ENCODE results near the gene FIGLA.

Gene FIGLA

DNA sequence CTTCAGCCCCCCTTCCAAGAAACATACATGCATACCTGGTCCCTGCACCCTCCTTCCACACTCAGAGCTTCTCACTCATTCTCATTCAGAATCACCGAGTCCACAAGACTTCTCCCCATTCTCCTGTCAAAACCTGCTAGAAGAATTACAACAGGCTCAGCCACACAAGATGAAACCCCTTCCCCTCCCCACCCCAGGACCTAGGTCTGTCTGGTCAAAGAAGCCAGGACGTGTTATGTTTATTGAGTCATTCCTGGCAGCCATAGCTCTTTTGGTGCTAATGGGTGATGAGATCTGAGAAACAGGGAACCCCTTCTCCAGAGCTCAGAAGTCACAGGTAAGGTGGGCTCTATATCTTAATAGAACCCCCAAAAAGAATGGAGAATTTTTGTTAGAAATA is 21.0 kb downstream of the FIGLA start:
- TF ChIP-seq, protein P1, sequence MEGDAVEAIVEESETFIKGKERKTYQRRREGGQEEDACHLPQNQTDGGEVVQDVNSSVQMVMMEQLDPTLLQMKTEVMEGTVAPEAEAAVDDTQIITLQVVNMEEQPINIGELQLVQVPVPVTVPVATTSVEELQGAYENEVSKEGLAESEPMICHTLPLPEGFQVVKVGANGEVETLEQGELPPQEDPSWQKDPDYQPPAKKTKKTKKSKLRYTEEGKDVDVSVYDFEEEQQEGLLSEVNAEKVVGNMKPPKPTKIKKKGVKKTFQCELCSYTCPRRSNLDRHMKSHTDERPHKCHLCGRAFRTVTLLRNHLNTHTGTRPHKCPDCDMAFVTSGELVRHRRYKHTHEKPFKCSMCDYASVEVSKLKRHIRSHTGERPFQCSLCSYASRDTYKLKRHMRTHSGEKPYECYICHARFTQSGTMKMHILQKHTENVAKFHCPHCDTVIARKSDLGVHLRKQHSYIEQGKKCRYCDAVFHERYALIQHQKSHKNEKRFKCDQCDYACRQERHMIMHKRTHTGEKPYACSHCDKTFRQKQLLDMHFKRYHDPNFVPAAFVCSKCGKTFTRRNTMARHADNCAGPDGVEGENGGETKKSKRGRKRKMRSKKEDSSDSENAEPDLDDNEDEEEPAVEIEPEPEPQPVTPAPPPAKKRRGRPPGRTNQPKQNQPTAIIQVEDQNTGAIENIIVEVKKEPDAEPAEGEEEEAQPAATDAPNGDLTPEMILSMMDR (IDR thresholded peaks at IDR 0.05; ENCODE audit: low read depth, low read length), result no peak
- H3K4me3 ChIP-seq (ENCODE audit: low read depth, low read length), result no peak overlapping the region
- no peaks in the 10 kb centered on the region for H3K27me3 ChIP-seq (ENCODE audit: insufficient read depth, low read depth, severe bottlenecking)
- no peak for DNase-seq
- no peaks in the 10 kb centered on the region for H3K9me3 ChIP-seq (ENCODE audit: severe bottlenecking)
- H3K36me3 ChIP-seq, result peaks cover 7% of the 10 kb centered on the region
- H3K27ac ChIP-seq, result no peak overlapping the region

DNA sequence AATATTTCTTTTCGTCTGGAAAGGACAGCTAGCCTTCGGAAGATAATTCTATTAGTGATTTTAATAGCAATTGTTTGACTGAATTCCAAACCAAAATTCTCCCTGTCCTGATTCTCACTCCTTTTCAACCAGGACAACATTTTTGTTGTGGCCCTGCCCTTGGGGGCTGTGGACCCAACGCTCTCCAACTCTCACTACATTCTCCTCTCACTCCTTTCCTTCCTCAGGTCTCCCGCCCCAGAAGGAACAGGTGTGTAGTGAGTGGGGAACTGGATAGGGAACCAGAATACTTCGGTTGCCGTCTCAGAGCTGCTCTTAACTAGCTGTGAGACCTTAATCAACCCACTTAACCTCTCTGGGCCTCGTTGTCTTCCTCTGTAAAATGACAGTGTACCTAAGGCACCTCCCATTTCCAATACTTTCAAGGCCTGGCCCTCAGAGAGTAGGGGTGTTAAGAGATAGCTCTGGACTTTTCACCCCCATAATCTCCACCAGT is 21.8 kb downstream of the FIGLA start:
- Histone ChIP-seq H3K9me3 (ENCODE audit: severe bottlenecking) (no peaks in the 10 kb centered on the region), H3K4me3 (ENCODE audit: low read depth, low read length) (peak overlapping the region; percentile 32), H3K27me3 (ENCODE audit: insufficient read depth, low read depth, severe bottlenecking) (no peaks in the 10 kb centered on the region), H3K27ac (peak overlapping the region; percentile 19), H3K36me3 (peaks cover 7% of the 10 kb centered on the region)
- no peak for DNase-seq
- TF ChIP-seq, protein P1 (IDR thresholded peaks at IDR 0.05; ENCODE audit: low read depth, low read length), result no peak

DNA sequence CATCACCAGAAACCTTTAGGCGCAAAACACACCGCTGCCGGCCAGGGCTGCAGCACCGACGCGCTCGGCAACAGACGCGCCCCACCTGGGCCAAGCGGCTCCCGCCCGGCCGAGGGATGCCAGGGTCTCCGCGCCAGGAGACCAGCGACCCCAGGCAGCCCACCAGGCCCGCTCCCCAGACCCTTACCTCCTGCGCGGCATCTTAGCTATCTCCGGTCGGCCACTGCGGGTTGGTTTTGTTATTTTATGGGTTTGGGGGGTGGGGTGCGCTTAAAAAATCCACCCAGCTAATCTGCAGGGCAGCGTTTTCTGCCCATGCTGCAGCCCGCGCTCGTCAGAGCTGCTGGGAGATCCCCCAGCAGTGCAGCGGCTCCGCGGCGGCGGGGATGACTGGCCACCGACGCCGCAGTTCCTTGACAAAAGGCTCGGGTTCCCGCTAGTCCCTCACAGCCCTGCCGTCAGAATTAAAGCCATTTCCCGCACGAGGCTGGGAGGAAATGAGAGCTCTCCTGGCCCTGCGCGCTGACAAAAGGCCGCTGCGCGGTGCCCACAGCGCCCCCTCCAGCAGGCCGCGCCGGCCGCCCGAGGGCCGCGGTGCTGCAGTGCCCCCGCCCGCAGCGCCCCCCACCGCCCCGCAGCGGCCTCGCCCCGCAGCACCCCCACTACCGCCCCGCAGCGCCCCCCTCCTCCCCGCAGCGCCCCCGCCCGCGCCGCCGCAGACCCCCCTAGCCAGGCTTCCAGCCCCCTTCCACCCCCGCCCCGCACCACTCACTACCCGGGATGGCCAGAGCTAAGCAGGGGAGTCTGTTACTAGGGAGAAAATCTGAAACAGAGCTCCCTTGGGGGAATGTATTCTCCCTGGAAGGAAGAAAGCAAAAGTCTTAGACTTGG is 22.5 kb downstream of the FIGLA start, which contains the start of gene ADD2:
ADD2 (minus strand) TSS at position 502 of the 891 bp plus-strand sequence. CDS start 61,792 bp downstream, outside the sequence.
- Histone ChIP-seq H3K27ac (peak within 1 kb of the TSS; percentile 94), H3K4me3 (ENCODE audit: low read depth, low read length) (peak within 1 kb of the TSS; percentile 89), H3K36me3 (peaks cover 7% of the 10 kb centered on the region), H3K9me3 (ENCODE audit: severe bottlenecking) (no peaks in the 10 kb centered on the region), H3K27me3 (ENCODE audit: insufficient read depth, low read depth, severe bottlenecking) (no peaks in the 10 kb centered on the region)
- peak; percentile 86 for DNase-seq
- TF ChIP-seq, protein P1 (IDR thresholded peaks at IDR 0.05; ENCODE audit: low read depth, low read length), result peak; percentile 88

DNA sequence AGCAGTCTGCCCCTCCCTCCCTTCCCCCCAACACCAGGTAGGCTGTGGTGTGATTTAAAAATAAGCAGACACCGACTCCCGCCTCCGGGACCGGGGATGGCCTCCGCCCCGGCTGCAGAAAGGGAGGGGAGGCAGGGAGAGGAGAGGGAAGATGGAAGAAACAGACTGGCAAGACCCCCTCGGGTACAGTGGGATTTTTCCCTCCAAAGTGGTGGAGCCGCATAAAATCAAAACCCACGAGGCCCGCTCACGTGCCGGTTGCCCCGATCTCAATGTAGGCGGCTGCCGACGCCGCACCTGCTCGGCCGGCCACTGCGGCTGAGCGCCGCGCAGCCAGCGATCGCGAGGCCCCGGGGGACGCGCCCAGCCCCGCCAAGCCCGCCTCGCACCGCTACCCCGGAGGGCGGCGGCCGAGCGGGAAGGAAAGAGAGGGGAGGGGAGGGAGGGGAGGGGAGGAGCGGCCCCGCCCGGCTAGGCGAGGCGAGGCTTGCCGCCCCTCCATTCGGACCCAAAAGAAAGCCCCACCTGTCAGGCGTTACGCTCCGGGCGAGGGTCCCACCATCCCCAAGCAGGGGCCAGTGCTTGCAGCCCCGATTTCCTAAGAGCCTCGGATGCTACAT is 23.3 kb downstream of the FIGLA start:
- peak overlapping the region; percentile 94 for H3K27ac ChIP-seq
- peaks cover 7% of the 10 kb centered on the region for H3K36me3 ChIP-seq
- H3K9me3 ChIP-seq (ENCODE audit: severe bottlenecking), result no peaks in the 10 kb centered on the region
- no peaks in the 10 kb centered on the region for H3K27me3 ChIP-seq (ENCODE audit: insufficient read depth, low read depth, severe bottlenecking)
- DNase-seq, result peak; percentile 74
- peak overlapping the region; percentile 89 for H3K4me3 ChIP-seq (ENCODE audit: low read depth, low read length)
- TF ChIP-seq, protein P1 (IDR thresholded peaks at IDR 0.05; ENCODE audit: low read depth, low read length), result no peak

DNA sequence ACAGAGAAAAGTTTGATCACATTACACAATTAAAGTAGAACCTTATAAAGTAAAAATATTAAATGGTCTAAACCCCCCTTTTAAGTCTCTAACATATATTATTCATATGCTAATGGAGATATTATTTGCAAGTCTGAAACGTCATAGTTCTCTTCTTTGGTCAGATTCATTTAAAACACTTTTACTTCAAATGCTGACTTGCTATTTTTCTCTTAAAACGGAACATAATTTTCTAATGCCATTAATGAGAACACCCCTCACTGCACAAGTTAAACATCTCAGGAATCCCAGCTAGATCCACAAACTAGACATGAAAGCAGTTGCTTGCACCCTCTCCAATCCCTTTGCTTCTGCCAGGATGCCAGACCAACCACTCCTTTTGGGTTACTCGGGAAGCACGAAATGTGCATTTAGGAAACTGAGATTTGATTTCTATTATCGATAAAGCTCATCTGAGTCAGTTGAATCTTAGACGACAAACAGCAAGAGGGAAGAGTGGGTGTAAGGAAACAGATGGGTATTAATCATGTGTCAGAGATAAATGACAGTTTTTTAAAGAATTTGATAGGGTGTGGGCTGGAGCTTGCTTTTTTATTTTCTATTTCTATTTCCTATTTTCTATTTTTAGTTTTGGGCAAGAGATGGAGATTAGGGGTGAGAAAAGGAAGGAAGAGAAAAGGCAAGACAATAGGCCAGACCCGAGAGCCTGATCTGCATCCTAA is 23.9 kb downstream of the FIGLA start:
- Histone ChIP-seq H3K36me3 (peaks cover 7% of the 10 kb centered on the region), H3K9me3 (ENCODE audit: severe bottlenecking) (no peaks in the 10 kb centered on the region), H3K4me3 (ENCODE audit: low read depth, low read length) (peak overlapping the region; percentile 89), H3K27ac (peak overlapping the region; percentile 94), H3K27me3 (ENCODE audit: insufficient read depth, low read depth, severe bottlenecking) (no peaks in the 10 kb centered on the region)
- TF ChIP-seq, protein P1 (IDR thresholded peaks at IDR 0.05; ENCODE audit: low read depth, low read length), result no peak
- no peak for DNase-seq

Measured in WERI-Rb-1 (cell line).